HepG2 (cell line): ENCODE measurements around the gene IL21R. TPM values are rescaled to one million over a fixed set of nuclear protein-coding genes. Genes with fewer than 3 reads are reported as not detected.
A peak's percentile ranks its signal among the peaks of the same experiment; 100 is the strongest.

Source experiments
- AHDC1 ChIP-seq: sonication (generic); formaldehyde crosslinking; IDR thresholded peaks from 2 replicates; pipeline ENCODE4 v1.5.1; 2020; ENCODE audit warnings: mild to moderate bottlenecking, missing genetic modification reagents, borderline replicate concordance
- DRAP1 ChIP-seq: IDR thresholded peaks from 2 replicates; pipeline ENCODE4 v1.6.1; 2016; ENCODE audit warnings: missing genetic modification reagents, missing compliant biosample characterization
- EHMT2 ChIP-seq: fragments of 200-600 bp; sonication (generic); IDR thresholded peaks from 2 replicates; pipeline ENCODE4 v1.7.0; 2017; ENCODE audit warnings: antibody characterized with exemption, low read depth, low read length, borderline replicate concordance
- ELF3 ChIP-seq: IDR thresholded peaks from 2 replicates; pipeline ENCODE4 v1.6.1; 2016; ENCODE audit warnings: missing genetic modification reagents, missing compliant biosample characterization
- GABPA ChIP-seq, 2 experiments: IDR thresholded peaks; 2 replicates each; pipeline ENCODE4 v1.6.1; 2011 to 2016; ENCODE audit warnings: low read depth in 2 of 2, low read length in 1 of 2, missing biosample characterization in 1 of 2, missing genetic modification characterization in 1 of 2
- GATAD1 ChIP-seq: IDR thresholded peaks from 2 replicates; pipeline ENCODE4 v1.6.1; 2016; ENCODE audit warnings: missing genetic modification reagents, missing compliant biosample characterization
- GTF2F1 ChIP-seq: fragments of 150-350 bp; IDR thresholded peaks from 2 replicates; pipeline ENCODE4 v1.6.1; 2014; ENCODE audit warnings: low read length
- IKZF4 ChIP-seq: sonication (generic); formaldehyde crosslinking; IDR thresholded peaks from 2 replicates; pipeline ENCODE4 v1.5.1; 2020; ENCODE audit warnings: borderline replicate concordance, mild to moderate bottlenecking, low read depth, missing genetic modification reagents; ENCODE audit errors: not compliant biosample characterization
- KDM6A ChIP-seq: IDR thresholded peaks from 2 replicates; pipeline ENCODE4 v1.6.1; 2016; ENCODE audit warnings: low read depth
- MAFK ChIP-seq, 2 experiments: IDR thresholded peaks in 1 of 2; conservative IDR thresholded peaks in 1 of 2; 2 replicates each; pipeline ENCODE4 v1.6.1; 2011; ENCODE audit warnings: improper control_type of control experiment in 2 of 2, low read length in 2 of 2
- MIER3 ChIP-seq: IDR thresholded peaks from 2 replicates; pipeline ENCODE4 v1.6.1; 2016; ENCODE audit warnings: missing compliant biosample characterization, borderline replicate concordance
- NCOA2 ChIP-seq: sonication (generic); formaldehyde crosslinking; IDR thresholded peaks from 2 replicates; pipeline ENCODE4 v1.8.0; 2022; ENCODE audit warnings: inconsistent platforms
- NCOA5 ChIP-seq: sonication (generic); formaldehyde crosslinking; IDR thresholded peaks from 2 replicates; pipeline ENCODE4 v1.4.0; 2020; ENCODE audit warnings: missing genetic modification reagents
- RBM39 ChIP-seq: fragments of 200-400 bp; formaldehyde crosslinking; IDR thresholded peaks from one replicate; pipeline ENCODE4 v1.6.1; 2018; ENCODE audit warnings: antibody characterized with exemption, mild to moderate bottlenecking, low read depth, low read length; ENCODE audit not compliant: poor library complexity, severe bottlenecking
- RFXAP ChIP-seq: sonication (generic); formaldehyde crosslinking; IDR thresholded peaks from 2 replicates; pipeline ENCODE4 v1.4.0; 2020; ENCODE audit warnings: missing genetic modification reagents, borderline replicate concordance
- TGIF2 ChIP-seq: IDR thresholded peaks from 2 replicates; pipeline ENCODE4 v1.6.1; 2016; ENCODE audit warnings: control low read depth, missing compliant biosample characterization
- ZNF292 ChIP-seq: sonication (generic); formaldehyde crosslinking; IDR thresholded peaks from 2 replicates; pipeline ENCODE4 v1.8.1; 2022; ENCODE audit warnings: mild to moderate bottlenecking, low read depth, missing genetic modification reagents, borderline replicate concordance
- ZNF430 ChIP-seq: sonication (generic); formaldehyde crosslinking; IDR thresholded peaks from 2 replicates; pipeline ENCODE4 v1.9.0; 2021; ENCODE audit warnings: mild to moderate bottlenecking, missing genetic modification reagents
- ZNF556 ChIP-seq: sonication (generic); formaldehyde crosslinking; IDR thresholded peaks from 2 replicates; pipeline ENCODE4 v1.4.0; 2020; ENCODE audit warnings: mild to moderate bottlenecking, missing genetic modification reagents, borderline replicate concordance
- ZNF691 ChIP-seq: sonication (generic); formaldehyde crosslinking; IDR thresholded peaks from 2 replicates; pipeline ENCODE4 v1.4.0; 2020; ENCODE audit warnings: missing genetic modification reagents, low read depth, mild to moderate bottlenecking, borderline replicate concordance
- ZSCAN25 ChIP-seq: sonication (generic); formaldehyde crosslinking; IDR thresholded peaks from 2 replicates; pipeline ENCODE4 v1.8.0; 2022; ENCODE audit warnings: mild to moderate bottlenecking, missing genetic modification reagents
- polyA plus RNA-seq, 8 experiments: library from polyadenylated mRNA; depleted of rRNA in 3 of 8; stranded (reverse) in 7 of 8; unstranded in 1 of 8; fragments of >200 nt; fragmentation: Illumina TruSeq in 4 of 8; extraction: Trizol in 4 of 8; gene quantifications; 2 replicates each; pipeline versions ENCODE4 v1.2.1 to v1.2.3, GENCODE V29; 2011 to 2016; ENCODE audit warnings: low read depth in 4 of 8, missing spikeins in 1 of 8, mixed read lengths in 1 of 8; ENCODE audit not compliant: insufficient read depth in 1 of 8
- total RNA-seq, 5 experiments: library from RNA; depleted of rRNA; stranded (reverse); fragments of >200 nt; fragmentation: Illumina TruSeq; extraction: Trizol; gene quantifications; 2 replicates each; pipeline ENCODE4 v1.2.3, GENCODE V29; 2016; ENCODE audit warnings: low read depth in 1 of 5

Gene IL21R
- total and polyA plus RNA-seq, 2 of the 13 experiments (the other 11 are each of a cell fraction or from before 2014, with no cell fraction given): 0.49 to 0.64 TPM

GRCh38 chr16:27374804-27375425 lies 27.1 kb upstream of the IL21R start (continued):
- TF ChIP-seq IKZF4 (CRISPR knock-in tag): no peak
- TF ChIP-seq AHDC1 (CRISPR knock-in tag): no peak
- TF ChIP-seq RFXAP (CRISPR knock-in tag): peak; percentile 38; the same call in 1 of the 2 replicates
- TF ChIP-seq ZNF430: 0 out of 2 replicates have a peak, but pooled peaks have one; percentile 46
- 0 out of 2 replicates have a peak, but pooled peaks have one; percentile 34 for TF ChIP-seq ZNF556
- peak; percentile 48; the same call in 1 of the 2 replicates for TF ChIP-seq EHMT2
- TF ChIP-seq TGIF2 (CRISPR knock-in tag): peak; percentile 80; the same call in 1 of the 2 replicates
- TF ChIP-seq NCOA2: no peak
- peak; percentile 68 for TF ChIP-seq DRAP1 (CRISPR knock-in tag)
- TF ChIP-seq NCOA5 (CRISPR knock-in tag): no peak
- 0 out of 2 replicates have a peak, but pooled peaks have one; percentile 31 for TF ChIP-seq MIER3 (CRISPR knock-in tag)
- peak; percentile 35; the same call in 1 of the 2 replicates for TF ChIP-seq ZNF691 (CRISPR knock-in tag)
- no peak for TF ChIP-seq ZNF292 (CRISPR knock-in tag)
- TF ChIP-seq GATAD1 (CRISPR knock-in tag): peak; percentile 71; the same call in 1 of the 2 replicates
- TF ChIP-seq GTF2F1: 0 out of 2 replicates have a peak, but pooled peaks have one; percentile 58
- peak; percentile 47 for TF ChIP-seq GABPA (IDR thresholded peaks at IDR 0.05; ENCODE audit: low read depth, low read length)
- peak; percentile 82 for TF ChIP-seq GABPA (CRISPR knock-in tag; IDR thresholded peaks at IDR 0.05; ENCODE audit: low read depth)
- no peak for TF ChIP-seq MAFK (conservative IDR thresholded peaks at IDR 0.05 in 1 of 2, IDR thresholded peaks at IDR 0.05 in 1 of 2; ENCODE audit: low read length in 2 of 2)
- no peak for TF ChIP-seq RBM39
- 0 out of 2 replicates have a peak, but pooled peaks have one; percentile 63 for TF ChIP-seq ZSCAN25 (CRISPR knock-in tag)
- peak; percentile 74 for TF ChIP-seq ELF3
- TF ChIP-seq KDM6A: no peak
